Measurements from ENCODE around the gene CYP4V2.
"Not testable (repeated sequence)": the region's sequence is repeated elsewhere in the genome, so short reads cannot be mapped to it uniquely, and the experiment has no call there.

CYP4V2 gene

DNA sequence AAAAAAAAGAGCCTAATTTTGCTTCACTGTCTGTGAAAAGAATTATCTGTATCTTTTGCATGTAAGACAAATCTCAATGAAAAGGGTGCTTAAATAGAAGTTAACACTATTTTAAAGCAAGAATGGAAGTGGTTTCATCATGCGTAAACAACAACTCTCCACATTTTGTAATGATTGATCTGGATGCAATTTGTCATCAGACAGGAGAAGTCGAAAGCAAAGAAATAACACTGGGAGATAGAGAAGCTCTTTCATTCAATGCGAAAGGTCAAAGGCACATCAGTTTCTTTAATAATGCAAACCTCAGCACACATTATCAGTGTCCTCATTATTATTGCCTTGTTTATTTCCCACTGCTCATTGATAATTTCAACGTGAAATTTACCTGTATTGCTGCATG is 44.8 kb downstream of the CYP4V2 start:
- no peak for DNase-seq

DNA sequence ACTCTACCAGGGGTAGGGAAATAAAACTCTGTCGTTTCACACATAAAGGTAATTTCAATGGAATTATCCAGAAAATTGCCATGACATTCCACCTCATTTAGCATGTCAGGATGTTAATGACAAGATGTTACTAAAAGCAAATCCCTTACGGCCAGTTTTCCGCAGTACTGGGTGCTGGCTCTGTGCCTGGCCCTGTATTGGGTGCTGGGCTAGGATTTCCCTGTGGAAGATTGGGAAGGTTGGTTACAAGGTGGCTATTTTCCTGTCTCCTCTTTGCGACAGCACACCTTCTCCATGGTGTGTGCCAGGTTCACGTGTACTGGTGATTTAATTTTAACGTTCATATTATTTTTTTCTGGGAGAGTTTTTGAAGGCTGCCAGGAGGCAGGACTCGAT is 49.1 kb downstream of the CYP4V2 start:
- no peak for DNase-seq

DNA sequence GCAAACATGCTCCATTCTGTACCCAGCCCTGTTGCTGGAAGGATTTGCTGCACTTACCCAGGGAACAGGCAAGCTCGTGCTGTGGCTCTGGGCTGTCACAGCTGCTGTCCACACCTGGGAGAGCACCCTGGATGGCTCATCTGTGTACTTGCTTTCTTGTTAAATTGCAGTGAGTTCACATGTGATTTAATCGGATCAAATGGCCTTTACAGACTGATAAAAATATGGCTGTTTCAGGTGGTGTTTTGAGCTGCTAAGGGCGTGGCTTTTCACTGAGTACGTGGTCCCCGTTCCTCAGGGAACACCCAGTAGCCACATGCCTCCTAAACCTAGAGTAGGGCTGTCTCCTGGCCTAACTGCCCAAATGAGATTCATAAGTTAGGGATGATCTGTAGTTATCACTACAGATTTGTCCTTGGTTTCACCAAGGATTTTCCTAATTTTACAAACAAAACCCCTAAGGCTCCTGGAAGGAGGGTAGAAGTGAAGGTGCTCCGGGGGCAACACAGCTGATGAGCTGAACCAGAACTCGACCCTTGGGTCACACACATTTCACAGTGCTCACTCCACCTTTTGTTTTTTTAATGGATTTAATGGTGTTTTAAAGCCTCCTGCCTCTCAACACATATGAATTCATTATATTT is 49.6 kb downstream of the CYP4V2 start:
- DNase-seq = no peak

DNA sequence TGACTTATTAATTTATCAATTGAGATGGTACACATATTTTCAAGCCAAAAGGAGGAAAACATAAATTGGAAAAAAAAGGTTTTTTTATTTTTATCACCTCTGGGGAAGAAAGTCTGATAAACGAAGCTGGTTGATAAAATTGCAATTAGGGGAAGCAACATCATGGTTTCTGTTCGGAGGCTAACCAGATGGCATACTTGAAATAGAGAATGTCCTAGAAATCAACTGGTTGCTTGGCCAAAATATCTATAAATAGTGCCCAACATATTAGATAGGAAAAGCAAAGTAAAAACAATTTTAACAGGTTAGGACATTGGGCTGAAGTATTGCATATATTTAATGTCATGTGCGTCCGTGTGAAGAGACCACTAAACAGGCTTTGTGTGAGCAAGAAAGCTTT is 50.2 kb downstream of the CYP4V2 start:
- DNase-seq = no peak

DNA sequence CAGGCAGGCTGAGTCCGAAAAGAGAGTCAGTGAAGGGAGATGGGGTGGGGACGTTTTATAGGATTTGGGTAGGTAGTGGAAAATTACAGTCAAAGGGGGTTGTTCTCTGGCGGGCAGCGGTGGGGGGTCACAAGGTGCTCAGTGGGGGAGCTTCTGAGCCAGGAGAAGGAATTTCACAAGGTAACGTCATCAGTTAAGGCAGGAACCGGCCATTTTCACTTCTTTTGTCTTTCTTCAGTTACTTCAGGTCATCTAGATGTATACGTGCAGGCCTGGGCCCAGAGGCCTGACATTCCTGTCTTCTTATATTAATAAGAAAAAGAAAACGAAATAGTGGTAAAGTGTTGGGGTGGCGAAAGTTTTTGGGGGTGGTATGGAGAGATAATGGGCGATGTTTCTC is 50.7 kb downstream of the CYP4V2 start:
- not testable (repeated sequence) for DNase-seq

DNA sequence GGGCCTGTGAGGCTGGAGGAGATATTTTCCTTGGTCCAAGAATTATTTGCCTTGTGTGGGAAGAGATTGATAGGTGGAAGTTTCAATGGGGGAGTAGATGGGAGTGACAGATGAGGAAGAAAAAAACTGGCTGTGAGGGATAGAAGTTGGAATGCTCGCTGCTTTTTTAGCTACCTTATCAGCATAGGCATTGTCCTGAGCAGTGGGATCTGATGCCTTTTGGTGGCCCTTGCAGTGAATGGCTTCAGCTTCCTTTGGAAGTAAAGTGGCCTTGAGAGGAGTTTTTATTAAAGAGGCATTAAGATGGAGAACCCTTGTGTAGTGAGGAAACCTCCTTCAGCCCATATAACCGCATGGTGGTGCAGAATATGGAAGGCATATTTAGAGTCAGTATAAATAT is 52.0 kb downstream of the CYP4V2 start:
- DNase-seq = no peak

DNA sequence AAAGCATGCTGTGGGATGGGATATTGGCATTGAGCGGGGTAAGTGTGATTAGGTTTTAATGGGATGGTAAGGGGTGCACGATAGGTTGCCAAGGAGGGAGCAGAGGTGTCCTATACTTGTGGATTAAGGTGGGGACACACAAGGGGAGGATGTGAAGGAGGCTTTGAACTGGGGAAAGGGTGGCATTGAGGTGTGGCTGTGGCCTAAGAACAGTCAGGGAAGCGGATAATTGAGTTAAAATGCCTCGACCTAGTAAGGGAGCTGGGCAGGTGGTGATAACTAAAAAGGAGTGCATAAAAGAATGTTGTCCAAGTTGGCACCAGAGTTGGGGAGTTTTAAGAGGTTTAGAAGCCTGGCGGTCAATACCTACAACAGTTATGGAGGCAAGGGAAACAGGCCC is 53.5 kb downstream of the CYP4V2 start:
- DNase-seq = no peak

DNA sequence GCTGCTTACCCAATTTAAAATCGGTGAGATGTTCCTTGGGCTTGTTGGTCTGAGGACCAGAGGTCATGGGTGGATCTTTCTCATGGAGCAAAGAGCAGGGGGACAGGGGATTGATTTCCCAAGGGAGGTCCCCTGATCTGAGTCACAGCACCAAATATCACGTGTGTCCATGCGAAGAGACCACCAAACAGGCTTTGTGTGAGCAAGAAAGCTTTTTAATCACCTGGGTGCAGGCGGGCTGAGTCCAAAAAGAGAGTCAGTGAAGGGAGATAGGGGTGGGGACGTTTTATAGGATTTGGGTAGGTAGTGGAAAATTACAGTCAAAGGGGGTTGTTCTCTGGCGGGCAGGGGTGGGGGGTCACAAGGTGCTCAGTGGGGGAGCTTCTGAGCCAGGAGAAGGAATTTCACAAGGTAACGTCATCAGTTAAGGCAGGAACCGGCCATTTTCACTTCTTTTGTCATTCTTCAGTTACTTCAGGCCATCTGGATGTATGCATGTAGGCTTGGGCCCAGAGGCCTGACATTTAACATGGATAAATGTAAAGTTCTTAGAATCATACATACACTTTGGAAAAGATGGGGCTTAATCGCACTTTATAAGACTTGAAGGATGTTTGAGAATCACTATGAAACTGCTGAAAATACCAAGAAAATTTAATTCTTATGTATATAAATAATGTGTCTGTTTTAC is 55.8 kb downstream of the CYP4V2 start:
- DNase-seq = not testable (repeated sequence)

DNA sequence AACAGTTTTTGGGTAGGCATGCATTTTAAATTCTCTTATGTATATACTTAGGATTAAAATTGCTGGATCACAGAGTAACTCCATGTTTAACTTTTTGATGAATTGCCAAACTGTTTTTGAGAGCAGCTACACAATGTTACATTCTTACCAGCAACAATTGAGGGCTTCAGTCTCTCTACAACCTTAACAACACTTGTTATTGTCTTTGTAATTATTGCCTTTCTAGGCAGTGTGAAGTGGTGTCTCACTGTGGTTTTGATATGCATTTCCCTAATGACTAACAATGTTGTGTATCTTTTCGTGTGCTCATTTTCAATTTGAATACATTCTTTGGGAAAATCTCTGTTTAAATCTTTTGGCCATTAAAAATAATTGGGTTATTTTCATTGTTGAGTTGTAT is 57.3 kb downstream of the CYP4V2 start:
- no peak for DNase-seq

DNA sequence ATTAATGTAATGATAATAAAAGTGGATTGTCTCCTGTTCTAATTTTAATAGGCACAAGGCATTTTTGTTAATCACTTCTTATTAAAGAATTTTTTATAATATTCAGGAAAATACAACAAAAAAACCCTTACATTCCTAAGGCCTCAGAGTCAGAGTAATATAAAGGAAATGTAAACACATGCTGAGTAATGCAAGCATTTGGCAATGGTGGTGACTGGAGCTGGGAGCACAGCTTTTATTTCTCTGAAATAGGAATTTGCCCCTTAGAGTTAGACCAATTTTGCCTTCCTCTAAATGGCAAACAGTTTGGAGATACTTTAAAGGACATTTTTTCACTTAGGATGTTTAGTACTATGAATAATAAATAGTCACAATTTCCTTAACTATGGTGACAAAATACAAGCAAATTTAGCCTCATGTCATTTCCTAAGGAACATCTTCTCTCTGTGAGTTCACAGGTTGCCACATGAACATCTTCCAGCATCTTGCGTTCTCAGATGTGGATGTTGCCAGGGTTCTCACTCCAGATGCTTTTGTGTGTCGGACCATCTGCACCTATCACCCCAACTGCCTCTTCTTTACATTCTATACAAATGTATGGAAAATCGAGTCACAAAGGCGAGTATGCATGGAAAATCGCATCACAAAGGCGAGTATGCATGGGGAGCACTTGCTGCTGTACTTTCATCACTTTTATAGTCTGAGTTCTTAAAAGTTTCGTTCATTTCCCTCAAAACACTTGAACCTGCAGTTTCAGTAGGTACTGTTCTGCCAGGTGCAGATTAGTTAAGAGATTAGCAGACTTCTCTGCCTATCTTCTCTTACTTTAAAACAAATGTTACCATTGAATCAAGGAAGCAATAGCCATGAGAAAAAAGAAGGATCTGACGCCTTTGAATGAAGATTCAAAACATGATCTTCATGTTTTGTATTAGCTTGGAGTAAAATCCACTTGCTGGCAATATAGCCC is 58.7 kb downstream of the CYP4V2 start:
- DNase-seq = no peak

DNA sequence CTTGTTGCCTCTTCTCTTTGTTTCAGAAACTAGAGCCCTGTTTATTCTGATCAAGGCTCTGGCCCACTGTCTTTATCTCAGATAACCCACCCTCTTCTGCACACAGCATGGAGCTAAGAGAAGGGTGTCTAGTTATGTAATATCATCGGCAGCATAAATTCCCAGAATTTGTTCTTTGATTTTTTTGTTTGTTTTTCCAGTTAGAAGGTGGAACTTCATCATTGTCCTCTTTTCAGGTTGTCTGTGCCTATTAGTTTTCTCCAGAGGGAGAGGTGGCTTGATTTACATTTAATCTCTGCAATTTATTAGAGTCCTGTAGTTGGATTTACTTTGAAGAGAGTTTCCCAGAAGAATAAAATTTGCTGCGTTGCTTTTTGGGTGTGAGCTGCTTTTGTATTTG is 59.4 kb downstream of the CYP4V2 start:
- DNase-seq = no peak

DNA sequence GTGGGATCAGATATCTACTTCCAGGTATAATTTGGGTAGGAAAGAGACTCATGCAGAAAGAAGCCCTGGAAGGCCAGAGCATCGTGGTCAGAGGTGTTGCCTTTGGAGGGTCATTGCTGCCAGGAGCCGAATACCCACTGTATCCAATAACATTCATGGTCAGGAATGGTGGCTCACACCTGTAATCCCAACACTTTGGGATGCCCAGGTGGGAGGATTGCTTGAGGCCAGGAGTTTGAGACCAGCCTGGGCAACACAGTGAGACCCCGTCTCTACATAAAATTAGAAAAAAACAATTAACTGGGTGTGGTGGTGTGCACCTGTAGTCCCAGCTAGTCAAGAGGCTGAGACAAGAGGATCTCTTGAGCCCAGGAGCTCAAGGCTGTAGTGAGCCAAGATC is 63.8 kb downstream of the CYP4V2 start:
- no peak for DNase-seq

DNA sequence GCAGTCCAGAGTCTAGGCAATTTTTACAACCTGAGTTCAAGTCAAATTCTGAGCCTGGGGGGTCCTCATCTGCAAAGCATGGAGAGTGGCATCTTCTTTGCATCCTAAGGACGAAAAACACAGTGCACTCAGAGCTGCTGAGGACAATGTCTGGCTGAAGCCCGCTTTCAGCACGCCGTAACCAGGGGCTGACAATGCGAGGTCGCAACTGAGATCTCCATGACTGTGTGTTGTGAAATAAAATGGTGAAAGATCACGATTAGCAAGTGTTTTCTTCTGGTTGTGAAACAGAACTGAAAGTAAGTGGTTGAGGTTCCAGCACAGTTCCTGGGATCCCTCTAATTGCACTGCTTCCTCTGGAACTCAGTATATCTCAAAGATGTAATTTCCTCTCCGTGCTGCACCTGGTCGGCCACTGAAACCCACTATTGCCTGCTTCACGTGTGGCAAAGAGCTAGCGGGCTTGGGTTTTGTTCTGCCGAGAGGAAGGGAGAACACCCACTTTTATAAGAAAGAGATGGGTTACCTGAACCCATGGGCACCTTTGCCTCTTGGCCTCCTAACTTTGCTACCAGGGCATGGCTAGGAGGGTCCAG is 66.9 kb downstream of the CYP4V2 start:
- no peak for DNase-seq

DNA sequence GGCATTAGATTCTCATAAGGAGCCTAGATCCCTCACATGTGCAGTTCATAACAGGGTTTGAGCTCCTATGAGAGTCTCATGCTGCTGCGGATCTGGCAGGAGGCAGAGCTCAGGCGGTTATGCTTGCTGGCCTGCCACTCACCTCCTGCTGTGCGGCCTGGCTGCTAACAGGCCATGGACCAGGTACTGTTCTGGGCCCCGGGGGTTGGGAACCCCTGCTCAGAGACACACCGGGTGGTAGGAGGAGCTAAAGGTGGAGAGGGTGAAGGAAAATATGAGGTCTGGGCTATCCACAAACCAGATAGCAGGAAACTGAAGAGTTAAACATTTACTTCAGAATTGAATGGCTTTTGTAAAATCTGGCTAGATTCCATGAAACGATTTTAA is 68.7 kb downstream of the CYP4V2 start:
- no peak for DNase-seq

Measured in CD4-positive, alpha-beta T cell treated with Interleukin-17A for 1 hour (primary cell).